WTC11 (cell line): ENCODE data around the gene U2SURP.

Experiments
- ETV6 ChIP-seq: sonication (generic); formaldehyde crosslinking; IDR thresholded peaks from 2 replicates; pipeline ENCODE4 v1.8.1; 2022; ENCODE audit warnings: mild to moderate bottlenecking, missing genetic modification reagents
- FOXJ3 ChIP-seq: sonication (generic); formaldehyde crosslinking; IDR thresholded peaks from 2 replicates; pipeline ENCODE4 v1.9.0; 2021; ENCODE audit warnings: missing genetic modification reagents, mild to moderate bottlenecking, borderline replicate concordance
- JUN ChIP-seq: sonication (generic); formaldehyde crosslinking; IDR thresholded peaks from 2 replicates; pipeline ENCODE4 v1.8.0; 2023; ENCODE audit warnings: mild to moderate bottlenecking, missing genetic modification reagents
- NFATC4 ChIP-seq: fragments of 250-450 bp; sonication (Bioruptor Pico); IDR thresholded peaks from 2 replicates; pipeline ENCODE4 v1.9.0; 2021; ENCODE audit warnings: mild to moderate bottlenecking
- NR3C1 ChIP-seq: sonication (generic); formaldehyde crosslinking; conservative IDR thresholded peaks from 2 replicates; pipeline ENCODE4 v1.8.1; 2023; ENCODE audit warnings: low read depth, mild to moderate bottlenecking, missing genetic modification reagents
- SMAD4 ChIP-seq: sonication (generic); formaldehyde crosslinking; IDR thresholded peaks from 2 replicates; pipeline ENCODE4 v1.8.0; 2022; ENCODE audit warnings: mild to moderate bottlenecking, missing genetic modification reagents
- TCF7 ChIP-seq: sonication (generic); formaldehyde crosslinking; IDR thresholded peaks from 2 replicates; pipeline ENCODE4 v1.8.0; 2022; ENCODE audit warnings: mild to moderate bottlenecking, low read depth, missing genetic modification reagents, moderate library complexity
- TF ChIP-seq, protein P1 (sequence below): fragments of 200-600 bp; IDR thresholded peaks from 2 replicates; pipeline ENCODE4 v1.8.0; 2022; ENCODE audit warnings: antibody characterized with exemption
- TF ChIP-seq, protein P2 (sequence below): fragments of 250-450 bp; sonication (Bioruptor Pico); IDR thresholded peaks from 2 replicates; pipeline ENCODE4 v2.1.2; 2022; ENCODE audit warnings: mild to moderate bottlenecking, moderate library complexity
- TF ChIP-seq, protein P3 (sequence below): sonication (generic); formaldehyde crosslinking; IDR thresholded peaks from 2 replicates; pipeline ENCODE4 v1.8.0; 2022; ENCODE audit warnings: mild to moderate bottlenecking, missing genetic modification reagents
- TF ChIP-seq, protein P4 (sequence below): sonication (generic); formaldehyde crosslinking; IDR thresholded peaks from 2 replicates; pipeline ENCODE4 v1.8.1; 2023; ENCODE audit warnings: mild to moderate bottlenecking, missing genetic modification reagents, moderate library complexity
- TF ChIP-seq, protein P5 (sequence below): sonication (generic); formaldehyde crosslinking; IDR thresholded peaks from 2 replicates; pipeline ENCODE4 v1.8.1; 2022; ENCODE audit warnings: mild to moderate bottlenecking, missing genetic modification reagents, moderate library complexity, borderline replicate concordance
- TF ChIP-seq, protein P6 (sequence below): sonication (generic); formaldehyde crosslinking; IDR thresholded peaks from 2 replicates; pipeline ENCODE4 v1.8.0; 2022; ENCODE audit warnings: mild to moderate bottlenecking, missing genetic modification reagents
- TF ChIP-seq, protein P7 (sequence below): sonication (generic); formaldehyde crosslinking; IDR thresholded peaks from 2 replicates; pipeline ENCODE4 v1.8.1; 2022; ENCODE audit warnings: missing genetic modification reagents, borderline replicate concordance

DNA sequence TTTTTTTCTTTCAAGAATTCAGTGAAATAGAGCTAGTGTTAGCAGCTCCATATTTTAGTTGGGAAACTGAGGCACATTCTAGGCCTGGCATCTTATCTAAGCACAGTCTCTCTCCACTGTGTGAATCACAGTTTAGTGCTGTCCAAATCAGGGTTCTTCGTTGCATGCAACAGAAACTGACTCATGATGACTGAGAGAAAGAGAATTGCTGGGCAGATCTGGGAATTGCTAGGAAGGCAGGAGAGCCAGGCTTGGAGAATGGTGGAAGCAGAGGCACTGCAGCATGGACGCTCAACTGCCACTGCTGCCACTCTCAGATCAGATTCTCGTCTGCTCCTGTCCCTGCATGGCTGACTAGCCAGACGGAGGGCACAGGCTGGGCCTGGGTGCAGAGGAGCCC, 77.5 kb downstream of the U2SURP start:
- TF ChIP-seq, protein P1, sequence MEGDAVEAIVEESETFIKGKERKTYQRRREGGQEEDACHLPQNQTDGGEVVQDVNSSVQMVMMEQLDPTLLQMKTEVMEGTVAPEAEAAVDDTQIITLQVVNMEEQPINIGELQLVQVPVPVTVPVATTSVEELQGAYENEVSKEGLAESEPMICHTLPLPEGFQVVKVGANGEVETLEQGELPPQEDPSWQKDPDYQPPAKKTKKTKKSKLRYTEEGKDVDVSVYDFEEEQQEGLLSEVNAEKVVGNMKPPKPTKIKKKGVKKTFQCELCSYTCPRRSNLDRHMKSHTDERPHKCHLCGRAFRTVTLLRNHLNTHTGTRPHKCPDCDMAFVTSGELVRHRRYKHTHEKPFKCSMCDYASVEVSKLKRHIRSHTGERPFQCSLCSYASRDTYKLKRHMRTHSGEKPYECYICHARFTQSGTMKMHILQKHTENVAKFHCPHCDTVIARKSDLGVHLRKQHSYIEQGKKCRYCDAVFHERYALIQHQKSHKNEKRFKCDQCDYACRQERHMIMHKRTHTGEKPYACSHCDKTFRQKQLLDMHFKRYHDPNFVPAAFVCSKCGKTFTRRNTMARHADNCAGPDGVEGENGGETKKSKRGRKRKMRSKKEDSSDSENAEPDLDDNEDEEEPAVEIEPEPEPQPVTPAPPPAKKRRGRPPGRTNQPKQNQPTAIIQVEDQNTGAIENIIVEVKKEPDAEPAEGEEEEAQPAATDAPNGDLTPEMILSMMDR, result no peak
- TF ChIP-seq, protein P2, sequence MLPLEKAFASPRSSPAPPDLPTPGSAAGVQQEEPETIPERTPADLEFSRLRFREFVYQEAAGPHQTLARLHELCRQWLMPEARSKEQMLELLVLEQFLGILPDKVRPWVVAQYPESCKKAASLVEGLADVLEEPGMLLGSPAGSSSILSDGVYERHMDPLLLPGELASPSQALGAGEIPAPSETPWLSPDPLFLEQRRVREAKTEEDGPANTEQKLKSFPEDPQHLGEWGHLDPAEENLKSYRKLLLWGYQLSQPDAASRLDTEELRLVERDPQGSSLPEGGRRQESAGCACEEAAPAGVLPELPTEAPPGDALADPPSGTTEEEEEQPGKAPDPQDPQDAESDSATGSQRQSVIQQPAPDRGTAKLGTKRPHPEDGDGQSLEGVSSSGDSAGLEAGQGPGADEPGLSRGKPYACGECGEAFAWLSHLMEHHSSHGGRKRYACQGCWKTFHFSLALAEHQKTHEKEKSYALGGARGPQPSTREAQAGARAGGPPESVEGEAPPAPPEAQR (CRISPR knock-in tag), result no peak
- TF ChIP-seq, protein P3, sequence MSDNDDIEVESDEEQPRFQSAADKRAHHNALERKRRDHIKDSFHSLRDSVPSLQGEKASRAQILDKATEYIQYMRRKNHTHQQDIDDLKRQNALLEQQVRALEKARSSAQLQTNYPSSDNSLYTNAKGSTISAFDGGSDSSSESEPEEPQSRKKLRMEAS, result no peak
- TF ChIP-seq NR3C1 (CRISPR knock-in tag), result no peak
- TF ChIP-seq, protein P4, sequence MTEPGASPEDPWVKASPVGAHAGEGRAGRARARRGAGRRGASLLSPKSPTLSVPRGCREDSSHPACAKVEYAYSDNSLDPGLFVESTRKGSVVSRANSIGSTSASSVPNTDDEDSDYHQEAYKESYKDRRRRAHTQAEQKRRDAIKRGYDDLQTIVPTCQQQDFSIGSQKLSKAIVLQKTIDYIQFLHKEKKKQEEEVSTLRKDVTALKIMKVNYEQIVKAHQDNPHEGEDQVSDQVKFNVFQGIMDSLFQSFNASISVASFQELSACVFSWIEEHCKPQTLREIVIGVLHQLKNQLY (CRISPR knock-in tag), result no peak
- TF ChIP-seq NFATC4 (CRISPR knock-in tag), result no peak
- no peak for TF ChIP-seq TCF7
- no peak for TF ChIP-seq ETV6 (CRISPR knock-in tag)
- no peak for TF ChIP-seq JUN (CRISPR knock-in tag)
- TF ChIP-seq, protein P5, sequence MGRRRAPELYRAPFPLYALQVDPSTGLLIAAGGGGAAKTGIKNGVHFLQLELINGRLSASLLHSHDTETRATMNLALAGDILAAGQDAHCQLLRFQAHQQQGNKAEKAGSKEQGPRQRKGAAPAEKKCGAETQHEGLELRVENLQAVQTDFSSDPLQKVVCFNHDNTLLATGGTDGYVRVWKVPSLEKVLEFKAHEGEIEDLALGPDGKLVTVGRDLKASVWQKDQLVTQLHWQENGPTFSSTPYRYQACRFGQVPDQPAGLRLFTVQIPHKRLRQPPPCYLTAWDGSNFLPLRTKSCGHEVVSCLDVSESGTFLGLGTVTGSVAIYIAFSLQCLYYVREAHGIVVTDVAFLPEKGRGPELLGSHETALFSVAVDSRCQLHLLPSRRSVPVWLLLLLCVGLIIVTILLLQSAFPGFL (CRISPR knock-in tag), result no peak
- TF ChIP-seq FOXJ3 (CRISPR knock-in tag), result no peak
- TF ChIP-seq, protein P6, sequence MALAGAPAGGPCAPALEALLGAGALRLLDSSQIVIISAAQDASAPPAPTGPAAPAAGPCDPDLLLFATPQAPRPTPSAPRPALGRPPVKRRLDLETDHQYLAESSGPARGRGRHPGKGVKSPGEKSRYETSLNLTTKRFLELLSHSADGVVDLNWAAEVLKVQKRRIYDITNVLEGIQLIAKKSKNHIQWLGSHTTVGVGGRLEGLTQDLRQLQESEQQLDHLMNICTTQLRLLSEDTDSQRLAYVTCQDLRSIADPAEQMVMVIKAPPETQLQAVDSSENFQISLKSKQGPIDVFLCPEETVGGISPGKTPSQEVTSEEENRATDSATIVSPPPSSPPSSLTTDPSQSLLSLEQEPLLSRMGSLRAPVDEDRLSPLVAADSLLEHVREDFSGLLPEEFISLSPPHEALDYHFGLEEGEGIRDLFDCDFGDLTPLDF (CRISPR knock-in tag), result no peak
- no peak for TF ChIP-seq SMAD4 (CRISPR knock-in tag)
- TF ChIP-seq, protein P7, sequence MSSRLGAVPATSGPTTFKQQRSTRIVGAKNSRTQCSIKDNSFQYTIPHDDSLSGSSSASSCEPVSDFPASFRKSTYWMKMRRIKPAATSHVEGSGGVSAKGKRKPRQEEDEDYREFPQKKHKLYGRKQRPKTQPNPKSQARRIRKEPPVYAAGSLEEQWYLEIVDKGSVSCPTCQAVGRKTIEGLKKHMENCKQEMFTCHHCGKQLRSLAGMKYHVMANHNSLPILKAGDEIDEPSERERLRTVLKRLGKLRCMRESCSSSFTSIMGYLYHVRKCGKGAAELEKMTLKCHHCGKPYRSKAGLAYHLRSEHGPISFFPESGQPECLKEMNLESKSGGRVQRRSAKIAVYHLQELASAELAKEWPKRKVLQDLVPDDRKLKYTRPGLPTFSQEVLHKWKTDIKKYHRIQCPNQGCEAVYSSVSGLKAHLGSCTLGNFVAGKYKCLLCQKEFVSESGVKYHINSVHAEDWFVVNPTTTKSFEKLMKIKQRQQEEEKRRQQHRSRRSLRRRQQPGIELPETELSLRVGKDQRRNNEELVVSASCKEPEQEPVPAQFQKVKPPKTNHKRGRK, result no peak
